ENCODE results near the gene THADA. TPM values are rescaled to one million over a fixed set of nuclear protein-coding genes. Genes with fewer than 3 reads are reported as not detected.

Gene THADA
- total and polyA plus RNA-seq, 12 donors = 7.5 to 18.0 (median 15.2) TPM

- Histone ChIP-seq H3K36me3 (no peaks in the 10 kb centered on the region), H3K27ac (peak overlapping the region in 5 of 10 donors; percentile 26 to 62 (median 51)), H3K4me1 (peaks cover 0 to 63% (median 54%) of the 10 kb centered on the region in 9 donors), H3K4me3 (no peak overlapping the region), H3K27me3 (no peaks in the 10 kb centered on the region), H3K9me3 (no peaks in the 10 kb centered on the region)
- no peak for DNase-seq
- intact Hi-C loops (cut with DNase I) = loop anchor here in 2 of 10 donors (5.0 kb wide), 2 partner anchors 50 to 80 kb away; no protein-coding TSS in a partner anchor
- peak in 4 of 8 donors; percentile 62 to 76 (median 70) for ATAC-seq
- WGBS, 2 donors = 13 to 23% methylated on average over 3 of the region's 3 CpGs
- TF ChIP-seq CTCF (IDR thresholded peaks at IDR 0.05) = no peak
Measured at GRCh38 chr2:43412114-43412753, 183.6 kb downstream of the THADA start.

- no peak overlapping the region for H3K4me3 ChIP-seq
- peaks cover 0 to 61% (median 53%) of the 10 kb centered on the region in 9 donors for H3K4me1 ChIP-seq
- ATAC-seq (no peak), DNase-seq (no peak)
- no peak overlapping the region for H3K27ac ChIP-seq
- no peaks in the 10 kb centered on the region for H3K27me3 ChIP-seq
- H3K9me3 ChIP-seq = no peaks in the 10 kb centered on the region
- no peaks in the 10 kb centered on the region for H3K36me3 ChIP-seq
- intact Hi-C loops (cut with DNase I) = loop anchor here in 2 of 10 donors (5.0 kb wide), 2 partner anchors 52 to 78 kb away; no protein-coding TSS in a partner anchor
- 96 to 97% methylated on average over 6 of the region's 6 CpGs for WGBS, 2 donors
- TF ChIP-seq CTCF (IDR thresholded peaks at IDR 0.05) = no peak
Measured at GRCh38 chr2:43410055-43410604, 185.7 kb downstream of the THADA start.

GRCh38 chr2:43408407-43409160 is 187.3 kb downstream of the THADA start:
- no peak for TF ChIP-seq CTCF (IDR thresholded peaks at IDR 0.05)
- Histone ChIP-seq H3K9me3 (no peaks in the 10 kb centered on the region), H3K36me3 (no peaks in the 10 kb centered on the region), H3K4me1 (peaks cover 0 to 53% (median 39%) of the 10 kb centered on the region in 9 donors), H3K4me3 (no peak overlapping the region), H3K27ac (peak overlapping the region in 2 of 10 donors; percentile 2 to 84), H3K27me3 (no peaks in the 10 kb centered on the region)
- 89 to 90% methylated on average over 2 of the region's 2 CpGs for WGBS, 2 donors
- ATAC-seq (peak in 6 of 8 donors; percentile 31 to 71 (median 42)), DNase-seq (no peak)
- intact Hi-C loops (cut with DNase I) = no loop called here

- intact Hi-C loops (cut with DNase I) = no loop called here
- no peak for TF ChIP-seq CTCF (IDR thresholded peaks at IDR 0.05)
- 86 to 97% methylated on average over 2 of the region's 2 CpGs for WGBS, 2 donors
Measured at GRCh38 chr2:43407935-43408334, 187.9 kb downstream of the THADA start.

More at GRCh38 chr2:43407935-43408334, 187.9 kb downstream of the THADA start:
- H3K4me3 ChIP-seq = no peak overlapping the region
- H3K27me3 ChIP-seq = no peaks in the 10 kb centered on the region
- H3K4me1 ChIP-seq = peaks cover 0 to 53% (median 36%) of the 10 kb centered on the region in 9 donors
- DNase-seq (no peak), ATAC-seq (peak in 1 of 8 donors; percentile 34)
- no peaks in the 10 kb centered on the region for H3K9me3 ChIP-seq
- H3K27ac ChIP-seq = peak overlapping the region in 3 of 10 donors; percentile 2 to 84 (median 29)
- no peaks in the 10 kb centered on the region for H3K36me3 ChIP-seq

Data from heart right ventricle (tissue), 16 donors.